NCI-H187 treated with DMSO at 0.1 percent for 48 hours (cell line): ENCODE data around the gene MGMT.

Experiments
- DNase-seq: peaks from one replicate; lab custom pipeline; 2025; lab: John Stamatoyannopoulos, UW

The MGMT gene

DNA sequence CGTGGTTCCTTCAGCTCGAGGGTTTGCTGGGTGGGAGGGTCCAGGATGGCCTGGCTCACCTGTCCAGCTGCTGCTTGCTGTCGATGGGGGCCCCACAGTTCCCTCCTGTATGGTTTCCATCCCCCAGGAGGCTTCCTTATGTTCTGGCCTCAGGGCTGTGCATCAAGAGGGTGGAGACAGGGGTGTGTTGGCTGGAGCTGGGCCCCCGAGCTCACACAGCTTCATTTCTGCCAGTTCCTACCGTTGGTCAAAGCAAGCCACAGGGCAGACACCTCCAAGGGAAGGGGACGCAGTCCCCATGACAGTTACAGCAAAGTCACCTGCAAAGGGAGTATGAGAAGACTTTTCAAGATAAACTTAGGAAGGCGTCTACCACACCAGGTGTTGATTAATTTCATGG lies 340.2 kb downstream of the MGMT start:
- DNase-seq = no peak

- no peak for DNase-seq
Measured at GRCh38 chr10:129808092-129808983, 341.3 kb downstream of the MGMT start.

DNA sequence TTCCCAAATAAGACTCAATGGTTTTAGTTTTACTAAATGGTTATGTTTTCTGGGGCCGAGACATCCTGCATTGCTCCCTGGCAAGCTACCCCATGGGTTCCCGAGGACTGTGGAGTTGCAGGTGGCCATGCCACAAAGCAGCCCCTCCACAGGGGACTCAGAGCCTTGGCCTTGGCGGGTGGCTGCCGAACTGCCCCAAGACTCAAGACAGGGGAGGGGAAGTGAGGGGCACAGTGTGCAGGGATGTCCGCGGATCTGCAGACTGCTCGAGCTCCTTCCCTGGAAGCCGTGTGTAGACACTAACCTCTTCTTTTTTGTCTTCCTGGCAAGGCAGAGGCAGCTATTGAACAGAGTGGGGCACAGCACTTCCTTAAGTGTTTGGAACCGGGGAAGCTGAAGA lies 342.4 kb downstream of the MGMT start:
- no peak for DNase-seq

- DNase-seq = no peak
Measured at GRCh38 chr10:129809841-129810240, 342.8 kb downstream of the MGMT start.

DNA sequence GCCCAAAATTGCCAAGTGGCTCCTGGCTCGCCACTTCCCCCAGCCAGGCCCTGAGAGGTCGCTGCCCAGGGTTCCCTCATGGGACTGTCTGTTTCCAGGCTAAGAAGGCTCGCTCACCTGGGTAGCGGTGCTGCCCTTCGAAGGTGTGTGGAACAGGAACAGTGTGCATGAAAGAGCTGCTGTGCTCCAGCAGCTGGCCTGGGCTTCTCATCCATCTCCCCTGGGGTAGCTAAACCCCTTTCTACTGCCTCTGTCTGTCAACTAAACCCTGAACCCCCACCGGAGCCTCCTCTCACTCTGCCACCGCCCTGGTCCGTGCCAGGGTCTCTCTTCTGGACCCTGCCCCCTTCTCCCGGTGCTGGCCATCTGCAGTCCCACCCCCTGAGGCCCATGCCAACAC lies 344.2 kb downstream of the MGMT start:
- DNase-seq = no peak

GRCh38 chr10:129812398-129812797 lies 345.4 kb downstream of the MGMT start:
- DNase-seq = no peak

DNA sequence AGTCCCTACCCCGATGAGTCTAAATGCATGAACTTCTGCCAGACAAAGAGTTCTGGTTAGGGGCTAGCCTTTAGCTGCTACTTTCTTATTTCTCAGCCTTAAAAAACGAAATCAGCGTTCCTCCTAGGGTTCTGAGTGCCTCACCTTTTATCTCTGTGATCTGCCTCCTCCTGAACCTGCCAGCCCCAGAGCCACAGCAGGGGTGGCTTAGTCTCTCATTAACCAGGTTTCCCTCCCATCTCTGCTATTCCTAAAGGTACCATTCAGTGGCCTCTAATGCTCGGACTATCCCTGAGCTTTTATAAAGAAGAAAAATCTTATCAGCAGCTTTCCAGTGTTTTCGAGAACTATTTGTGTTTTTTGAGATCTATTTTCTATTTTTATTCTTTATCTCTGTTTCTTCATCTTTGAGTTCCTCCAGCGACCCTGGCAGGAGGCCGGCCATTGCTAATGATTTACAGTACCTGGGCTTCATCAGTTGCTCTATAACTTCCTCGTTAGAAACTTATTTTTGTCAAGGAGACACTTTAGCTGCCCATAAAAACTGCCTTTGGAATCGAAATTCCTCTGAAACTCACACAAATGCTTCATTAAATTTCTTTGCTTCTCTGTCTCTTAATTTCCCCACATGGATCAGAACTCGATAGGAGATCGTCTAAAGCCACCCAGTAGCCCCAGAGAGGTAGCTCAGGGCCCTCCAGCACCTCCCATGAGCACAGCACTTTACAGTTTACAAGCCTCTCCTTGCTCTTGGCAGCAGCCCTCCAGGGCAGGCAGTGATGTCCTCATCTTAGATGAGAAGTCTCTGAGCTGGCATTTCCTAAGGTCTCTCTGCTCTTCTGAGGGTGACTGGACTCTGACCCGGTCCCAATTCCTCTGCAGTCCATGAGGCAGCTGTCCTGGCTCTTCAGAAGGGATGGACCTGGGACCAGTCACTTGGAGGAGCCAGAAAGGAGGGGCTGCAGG lies 347.9 kb downstream of the MGMT start:
- no peak for DNase-seq

- no peak for DNase-seq
Measured at GRCh38 chr10:129815898-129816655, 349.0 kb downstream of the MGMT start.

DNA sequence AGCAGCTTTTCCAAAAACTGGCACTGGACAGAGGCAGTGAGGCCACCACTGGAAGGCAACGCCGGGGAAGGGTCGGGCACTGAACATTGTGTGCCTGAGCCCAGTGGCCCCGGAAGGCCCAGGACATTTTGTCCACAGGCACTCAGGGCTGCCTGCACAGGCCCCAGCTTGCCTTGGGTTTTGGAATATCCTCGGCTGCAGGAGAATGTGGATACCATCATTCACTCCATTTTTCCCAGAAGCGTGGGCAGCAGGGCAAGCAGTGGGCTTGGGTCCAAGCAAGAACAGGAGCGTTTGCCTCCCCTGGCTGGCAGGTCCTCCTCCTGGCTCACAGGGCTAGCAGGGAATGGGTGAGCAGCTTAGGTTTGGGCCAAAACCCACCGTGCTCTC lies 349.6 kb downstream of the MGMT start:
- no peak for DNase-seq
